Measurements from ENCODE around the gene HSPA1B.
"Not testable (repeated sequence)": the region's sequence is repeated elsewhere in the genome, so short reads cannot be mapped to it uniquely, and the experiment has no call there.

Gene HSPA1B

GRCh38 chr6:31829633-31830283 is 2.2 kb downstream of the HSPA1B start:
- peak in 1 of 2 experiments; percentile 42 for DNase-seq

- no peak for DNase-seq
Measured at GRCh38 chr6:31830886-31831335, 3.4 kb downstream of the HSPA1B start.

GRCh38 chr6:31831350-31832215 is 4.0 kb downstream of the HSPA1B start:
- DNase-seq: no peak

- DNase-seq: peak; percentile 83 to 94
Measured at GRCh38 chr6:31834367-31835250, 7.1 kb downstream of the HSPA1B start.

GRCh38 chr6:31836047-31836473 is 8.5 kb downstream of the HSPA1B start:
- DNase-seq: no peak

- no peak for DNase-seq
Measured at GRCh38 chr6:31836474-31837368, 9.2 kb downstream of the HSPA1B start.

- DNase-seq: no peak
Measured at GRCh38 chr6:31837369-31838113, 10.0 kb downstream of the HSPA1B start.

GRCh38 chr6:31838114-31838553 is 10.6 kb downstream of the HSPA1B start:
- not testable (repeated sequence) for DNase-seq

GRCh38 chr6:31838968-31839367 is 11.4 kb downstream of the HSPA1B start:
- no peak for DNase-seq

GRCh38 chr6:31839779-31840126 is 12.2 kb downstream of the HSPA1B start:
- DNase-seq: not testable (repeated sequence)

GRCh38 chr6:31842053-31842452 is 14.5 kb downstream of the HSPA1B start:
- no peak for DNase-seq

GRCh38 chr6:31844507-31844906 is 17.0 kb downstream of the HSPA1B start:
- no peak for DNase-seq

- DNase-seq: no peak
Measured at GRCh38 chr6:31847276-31847978, 19.9 kb downstream of the HSPA1B start.

- no peak for DNase-seq
Measured at GRCh38 chr6:31850765-31851484, 23.4 kb downstream of the HSPA1B start.

- DNase-seq: no peak
Measured at GRCh38 chr6:31851485-31851832, 23.9 kb downstream of the HSPA1B start.

GRCh38 chr6:31851980-31852718 is 24.6 kb downstream of the HSPA1B start:
- DNase-seq: not testable (repeated sequence)

GRCh38 chr6:31857774-31858173 is 30.2 kb downstream of the HSPA1B start:
- DNase-seq: not testable (repeated sequence)

- no peak for DNase-seq
Measured at GRCh38 chr6:31858707-31859106, 31.2 kb downstream of the HSPA1B start.

- no peak for DNase-seq
Measured at GRCh38 chr6:31859923-31860322, 32.4 kb downstream of the HSPA1B start.

All from NCI-H187 (cell line).